Loucy (cell line): ENCODE data around the gene MYH15.

Experiments used
- H2AFZ ChIP-seq: fragments of 200-600 bp; sonication (generic); 2 replicates; pipeline ENCODE4 v1.6.0; 2016; ENCODE audit warnings: antibody characterized with exemption, mild to moderate bottlenecking, low read length, moderate library complexity
- H3F3A ChIP-seq: fragments of 200-600 bp; 2 replicates; pipeline ENCODE4 v1.6.0; 2016; ENCODE audit warnings: antibody characterized with exemption, low read depth, mild to moderate bottlenecking
- H3K27me3 ChIP-seq: fragments of 200-600 bp; sonication (generic); 2 replicates; pipeline ENCODE4 v1.6.1; 2014; ENCODE audit warnings: low read length, mild to moderate bottlenecking; ENCODE audit not compliant: insufficient read depth, poor library complexity, severe bottlenecking
- H3K36me3 ChIP-seq: fragments of 200-600 bp; sonication (generic); 2 replicates; pipeline ENCODE4 v1.6.1; 2016; ENCODE audit warnings: low read length; ENCODE audit not compliant: insufficient read depth
- H3K4me1 ChIP-seq: fragments of 200-600 bp; sonication (generic); 2 replicates; pipeline ENCODE4 v1.5.1; 2014; ENCODE audit warnings: low read length, mild to moderate bottlenecking; ENCODE audit not compliant: insufficient read depth, poor library complexity, severe bottlenecking
- H3K4me2 ChIP-seq: fragments of 200-600 bp; sonication (generic); 2 replicates; pipeline ENCODE4 v1.6.0; 2014; ENCODE audit warnings: antibody characterized with exemption, low read length, low read depth, mild to moderate bottlenecking; ENCODE audit not compliant: poor library complexity, severe bottlenecking
- H3K4me3 ChIP-seq: fragments of 200-600 bp; sonication (generic); 2 replicates; pipeline ENCODE4 v1.5.1; 2014; ENCODE audit warnings: low read length, mild to moderate bottlenecking, mixed read lengths; ENCODE audit not compliant: poor library complexity, severe bottlenecking
- H3K79me2 ChIP-seq: fragments of 200-600 bp; sonication (generic); 2 replicates; pipeline ENCODE4 v1.6.1; 2014; ENCODE audit warnings: low read length; ENCODE audit not compliant: insufficient read depth
- H3K9ac ChIP-seq: fragments of 200-600 bp; sonication (generic); 2 replicates; pipeline ENCODE4 v1.6.0; 2014; ENCODE audit warnings: mild to moderate bottlenecking, low read depth, low read length, moderate library complexity; ENCODE audit not compliant: poor library complexity, severe bottlenecking
- H3K9me2 ChIP-seq: fragments of 200-600 bp; sonication (generic); replicated peaks from 2 replicates; pipeline ENCODE4 v1.6.1; 2016; ENCODE audit warnings: low read depth, low read length, mixed read lengths
- H3K9me3 ChIP-seq: fragments of 200-600 bp; sonication (generic); 2 replicates; pipeline ENCODE4 v1.6.1; 2014; ENCODE audit warnings: mild to moderate bottlenecking, antibody characterized with exemption, low read length, low read depth; ENCODE audit not compliant: insufficient read depth
- H4K20me1 ChIP-seq: fragments of 200-600 bp; sonication (generic); 2 replicates; pipeline ENCODE4 v1.6.0; 2014; ENCODE audit warnings: antibody characterized with exemption, low read length, mild to moderate bottlenecking; ENCODE audit not compliant: insufficient read depth, poor library complexity, severe bottlenecking
- CTCF ChIP-seq: fragments of 200-600 bp; sonication (generic); conservative IDR thresholded peaks from 2 replicates; pipeline ENCODE4 v1.5.1; 2014; ENCODE audit warnings: mild to moderate bottlenecking, antibody characterized with exemption, low read length
- EZH2phosphoT487 ChIP-seq: fragments of 200-600 bp; IDR thresholded peaks from 2 replicates; pipeline ENCODE4 v1.6.1; 2018; ENCODE audit warnings: antibody characterized with exemption, mild to moderate bottlenecking, moderate library complexity, borderline replicate concordance

MYH15 gene

GRCh38 chr3:108401836-108402235, 108.6 kb downstream of the MYH15 start:
- TF ChIP-seq CTCF: no peak
- TF ChIP-seq EZH2phosphoT487: no peak
- Histone ChIP-seq H3K9me3 (no peaks in the 10 kb centered on the region), H3F3A (no peaks in the 10 kb centered on the region)

GRCh38 chr3:108398510-108398909, 111.9 kb downstream of the MYH15 start:
- no peaks in the 10 kb centered on the region for H3K36me3 ChIP-seq
- H4K20me1 ChIP-seq: no peaks in the 10 kb centered on the region
- no peaks in the 10 kb centered on the region for H3K9me2 ChIP-seq
- TF ChIP-seq CTCF: no peak
- TF ChIP-seq EZH2phosphoT487: no peak
- H3K4me3 ChIP-seq: no peak overlapping the region
- no peak overlapping the region for H3K9ac ChIP-seq
- no peaks in the 10 kb centered on the region for H3K27me3 ChIP-seq
- H3F3A ChIP-seq: no peaks in the 10 kb centered on the region
- no peak overlapping the region for H3K4me2 ChIP-seq
- no peaks in the 10 kb centered on the region for H3K79me2 ChIP-seq
- no peaks in the 10 kb centered on the region for H3K9me3 ChIP-seq
- H2AFZ ChIP-seq: no peak overlapping the region
- peaks cover 16% of the 10 kb centered on the region for H3K4me1 ChIP-seq

More at GRCh38 chr3:108401836-108402235, 108.6 kb downstream of the MYH15 start:
- Histone ChIP-seq H3K4me3 (no peak overlapping the region), H3K79me2 (no peaks in the 10 kb centered on the region), H4K20me1 (no peaks in the 10 kb centered on the region), H3K4me2 (no peak overlapping the region), H3K27me3 (no peaks in the 10 kb centered on the region), H3K36me3 (no peaks in the 10 kb centered on the region), H3K9me2 (no peaks in the 10 kb centered on the region), H3K4me1 (no peaks in the 10 kb centered on the region), H2AFZ (no peak overlapping the region), H3K9ac (no peak overlapping the region)

GRCh38 chr3:108396336-108396735, 114.1 kb downstream of the MYH15 start:
- H3K9me2 ChIP-seq: no peaks in the 10 kb centered on the region
- no peak overlapping the region for H2AFZ ChIP-seq
- no peak for TF ChIP-seq CTCF
- no peak for TF ChIP-seq EZH2phosphoT487
- no peaks in the 10 kb centered on the region for H3K79me2 ChIP-seq
- H3K4me1 ChIP-seq: peaks cover 22% of the 10 kb centered on the region
- H4K20me1 ChIP-seq: no peaks in the 10 kb centered on the region
- no peaks in the 10 kb centered on the region for H3K9me3 ChIP-seq
- no peaks in the 10 kb centered on the region for H3K27me3 ChIP-seq
- H3K36me3 ChIP-seq: no peaks in the 10 kb centered on the region
- H3K4me2 ChIP-seq: no peak overlapping the region
- no peak overlapping the region for H3K4me3 ChIP-seq
- no peak overlapping the region for H3K9ac ChIP-seq
- H3F3A ChIP-seq: no peaks in the 10 kb centered on the region
